Measurements from ENCODE around the gene PITX1.

GRCh38 chr5:135035678-135036030 is 1.6 kb upstream of the PITX1 start:
- TF ChIP-seq CTCF (IDR thresholded peaks at IDR 0.05) (no peak), POLR2A (IDR thresholded peaks at IDR 0.05) (no peak)
